Lower lobe of right lung (tissue), 2 donors: ENCODE measurements around the gene FZR1. TPM values are rescaled to one million over a fixed set of nuclear protein-coding genes. Genes with fewer than 3 reads are reported as not detected.

Experiments used
- ATAC-seq, 2 donors: fragments of 200-7000 bp; cut with Tn5 transposase; one replicate each; pipeline ENCODE4 v1.9.1; 2020 to 2022; ENCODE audit warnings: mild to moderate bottlenecking in 2 of 2, moderate library complexity in 2 of 2
- DNase-seq: peaks from one replicate; pipeline ENCODE4 v3.0.0-alpha.2; 2020
- H3K27ac ChIP-seq: fragments of 200-600 bp; one replicate; pipeline ENCODE4 v1.8.0; 2022
- H3K27me3 ChIP-seq: fragments of 200-600 bp; one replicate; pipeline ENCODE4 v1.8.0; 2022; ENCODE audit warnings: low read depth
- H3K36me3 ChIP-seq: fragments of 200-600 bp; one replicate; pipeline ENCODE4 v1.8.0; 2022; ENCODE audit warnings: mild to moderate bottlenecking
- H3K4me1 ChIP-seq: fragments of 200-600 bp; one replicate; pipeline ENCODE4 v1.8.0; 2022
- H3K4me3 ChIP-seq: fragments of 200-600 bp; one replicate; pipeline ENCODE4 v1.8.0; 2022; ENCODE audit warnings: mild to moderate bottlenecking
- H3K9me3 ChIP-seq: fragments of 200-600 bp; one replicate; pipeline ENCODE4 v1.8.0; 2022
- intact Hi-C: fragments of 100-400 bp; cut with DNase I; formaldehyde crosslinking; loops from one replicate; pipeline ENCODE4 v1.11.0; 2022
- long read RNA-seq: library from polyadenylated mRNA; unstranded; transcript quantifications from one replicate; pipeline ENCODE4 v2.0.0, GENCODE V29; 2021
- total RNA-seq: library from RNA; stranded (reverse); fragmentation: NEBNext Ultra II Directional; extraction: Animal tissue kit (Norgen Biotek cat#: 25700); gene quantifications from one replicate; pipeline ENCODE4 v1.2.1, GENCODE V29; 2021
- TF ChIP-seq, protein P1 (sequence below): fragments of 200-600 bp; IDR thresholded peaks from one replicate; pipeline ENCODE4 v1.8.0; 2022; ENCODE audit warnings: antibody characterized with exemption, mild to moderate bottlenecking
- donor health status: DM: no; HTN: yes; CAD: no; lungs with severe emphysema.

The FZR1 gene
- total RNA-seq = 34.1 TPM
- long read RNA-seq, full-length matches to known transcripts = 30 of 60 reads
- long read RNA-seq, partial matches to known transcripts = 5 of 60 reads
- long read RNA-seq, other reads (novel, unspliced or antisense) = 25 of 60 reads

DNA sequence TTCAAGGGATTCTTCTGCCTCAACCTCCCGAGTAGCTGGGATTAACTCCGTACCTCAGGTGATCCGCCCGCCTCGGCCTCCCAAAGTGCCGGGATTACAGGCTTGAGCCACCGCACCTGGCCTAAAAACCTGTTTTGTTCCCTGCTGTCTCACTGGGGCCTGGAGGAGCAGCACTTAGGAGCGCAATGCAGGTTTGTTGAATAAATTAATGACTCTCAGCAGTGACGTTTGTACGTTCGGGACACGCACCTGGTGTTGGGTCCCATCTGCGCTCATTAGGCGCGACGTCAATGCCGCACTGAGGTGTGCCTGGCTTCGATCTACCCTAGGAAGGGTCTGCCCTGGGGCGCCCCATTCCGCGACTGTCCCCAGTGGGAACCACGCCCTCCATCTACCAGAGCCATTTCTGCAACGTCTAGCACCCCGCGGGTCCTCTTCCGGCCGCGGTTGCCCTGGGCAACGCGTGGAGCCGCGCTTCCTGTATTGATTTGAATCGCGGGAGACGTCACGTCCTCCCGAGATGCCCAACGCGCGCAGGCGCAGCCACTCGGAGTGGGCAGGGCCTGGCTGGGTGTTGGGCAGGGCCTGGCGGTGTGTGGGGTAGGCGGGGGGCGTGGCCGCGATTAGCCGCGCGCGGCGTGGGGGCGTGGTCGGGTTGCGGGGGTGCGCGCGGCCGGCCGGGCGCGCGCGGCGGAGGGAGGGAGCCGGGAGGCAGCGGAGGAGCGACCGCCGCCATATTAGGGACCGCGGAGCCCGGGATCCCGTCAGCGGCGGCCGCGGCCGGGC is at the start of gene FZR1:
FZR1 (plus strand) TSS at position 714 of the 786 bp plus-strand sequence. CDS start 16,679 bp downstream, outside the sequence.
- intact Hi-C loops = no loop called here
- peak within 1 kb of the TSS; percentile 87 for H3K4me3 ChIP-seq
- H3K27ac ChIP-seq = peak within 1 kb of the TSS; percentile 88
- no peaks in the 10 kb centered on the region for H3K27me3 ChIP-seq
- no peaks in the 10 kb centered on the region for H3K9me3 ChIP-seq
- TF ChIP-seq, protein P1, sequence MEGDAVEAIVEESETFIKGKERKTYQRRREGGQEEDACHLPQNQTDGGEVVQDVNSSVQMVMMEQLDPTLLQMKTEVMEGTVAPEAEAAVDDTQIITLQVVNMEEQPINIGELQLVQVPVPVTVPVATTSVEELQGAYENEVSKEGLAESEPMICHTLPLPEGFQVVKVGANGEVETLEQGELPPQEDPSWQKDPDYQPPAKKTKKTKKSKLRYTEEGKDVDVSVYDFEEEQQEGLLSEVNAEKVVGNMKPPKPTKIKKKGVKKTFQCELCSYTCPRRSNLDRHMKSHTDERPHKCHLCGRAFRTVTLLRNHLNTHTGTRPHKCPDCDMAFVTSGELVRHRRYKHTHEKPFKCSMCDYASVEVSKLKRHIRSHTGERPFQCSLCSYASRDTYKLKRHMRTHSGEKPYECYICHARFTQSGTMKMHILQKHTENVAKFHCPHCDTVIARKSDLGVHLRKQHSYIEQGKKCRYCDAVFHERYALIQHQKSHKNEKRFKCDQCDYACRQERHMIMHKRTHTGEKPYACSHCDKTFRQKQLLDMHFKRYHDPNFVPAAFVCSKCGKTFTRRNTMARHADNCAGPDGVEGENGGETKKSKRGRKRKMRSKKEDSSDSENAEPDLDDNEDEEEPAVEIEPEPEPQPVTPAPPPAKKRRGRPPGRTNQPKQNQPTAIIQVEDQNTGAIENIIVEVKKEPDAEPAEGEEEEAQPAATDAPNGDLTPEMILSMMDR = peak; percentile 7
- peaks cover 18% of the 10 kb centered on the region for H3K36me3 ChIP-seq
- peaks cover 20% of the 10 kb centered on the region for H3K4me1 ChIP-seq
- ATAC-seq = peak; percentile 97 to 98
- DNase-seq = peak; percentile 99

DNA sequence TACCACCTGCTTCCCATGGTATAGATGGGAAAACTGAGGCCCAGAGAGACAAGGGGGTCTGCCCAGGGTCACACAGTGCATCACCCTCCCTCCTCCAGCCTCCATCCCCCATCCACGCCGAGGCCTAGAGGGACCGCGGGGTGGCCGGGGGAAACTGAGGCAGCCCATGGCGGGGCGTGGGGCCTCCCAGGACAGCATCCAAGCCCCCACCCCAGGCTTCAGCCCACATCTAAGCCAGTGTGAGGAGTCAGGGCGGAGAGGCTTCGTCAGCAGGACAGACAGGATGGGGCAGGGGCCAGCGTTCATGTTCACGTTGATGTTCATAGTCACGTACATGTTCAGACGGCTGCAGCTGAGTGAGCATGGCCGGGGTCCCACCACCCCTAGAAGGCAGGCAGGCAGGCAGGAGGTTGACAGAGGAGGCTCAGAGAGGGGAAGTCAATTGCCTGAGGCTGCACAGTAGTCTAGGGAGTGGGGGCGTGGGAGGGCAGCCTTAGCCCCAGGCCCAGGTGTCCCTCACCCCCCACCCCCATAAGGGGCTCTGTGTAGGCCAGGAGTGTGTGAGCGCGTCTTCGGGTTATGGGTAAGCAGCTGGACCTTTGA is 49.1 kb upstream of the FZR1 start:
- ATAC-seq = no peak
- Histone ChIP-seq H3K27ac (peak overlapping the region; percentile 77), H3K4me1 (peaks cover 35% of the 10 kb centered on the region), H3K4me3 (no peak overlapping the region), H3K9me3 (no peaks in the 10 kb centered on the region), H3K36me3 (peaks cover 58% of the 10 kb centered on the region), H3K27me3 (no peaks in the 10 kb centered on the region)
- no peak for DNase-seq
- intact Hi-C loops = no loop called here
- TF ChIP-seq, protein P1 = no peak

DNA sequence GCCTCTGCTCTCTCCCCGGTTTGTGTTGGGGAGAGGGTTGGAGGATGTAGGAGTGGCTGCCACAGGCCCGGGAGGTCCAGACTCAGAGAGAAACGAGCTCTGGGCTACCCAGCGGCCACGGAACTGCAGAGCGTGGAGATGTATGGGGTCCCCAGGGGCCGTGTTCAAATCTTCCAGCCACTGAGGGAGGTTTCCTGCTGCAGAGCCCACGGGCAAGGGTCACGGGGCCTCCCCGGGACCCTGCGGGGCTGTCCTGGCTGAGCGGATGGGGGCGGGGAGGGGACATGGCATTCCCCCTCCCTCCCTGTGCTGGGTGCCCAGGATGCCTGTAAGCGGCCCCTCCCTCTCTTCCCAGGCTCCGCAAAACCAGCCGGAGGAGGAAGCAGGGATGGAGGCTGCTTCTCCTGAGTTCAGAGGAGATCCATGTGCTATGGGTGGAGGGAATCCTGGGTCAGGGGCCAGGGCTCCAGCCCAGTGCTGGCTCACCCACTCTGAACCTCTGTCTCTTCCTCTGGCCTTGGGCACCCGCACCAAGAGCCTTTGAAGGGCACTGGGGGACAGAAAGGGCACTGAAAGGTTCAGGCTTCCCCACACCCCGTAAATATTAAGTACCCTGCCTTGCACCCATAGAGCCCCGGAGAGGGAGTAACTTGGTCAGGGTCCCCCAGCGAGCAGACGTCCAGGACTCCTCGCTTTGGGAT is 48.4 kb upstream of the FZR1 start:
- Histone ChIP-seq H3K9me3 (no peaks in the 10 kb centered on the region), H3K4me1 (peaks cover 35% of the 10 kb centered on the region), H3K27me3 (no peaks in the 10 kb centered on the region), H3K36me3 (peaks cover 56% of the 10 kb centered on the region), H3K27ac (peak overlapping the region; percentile 77), H3K4me3 (no peak overlapping the region)
- TF ChIP-seq, protein P1 = no peak
- ATAC-seq = no peak
- no peak for DNase-seq
- intact Hi-C loops = no loop called here

DNA sequence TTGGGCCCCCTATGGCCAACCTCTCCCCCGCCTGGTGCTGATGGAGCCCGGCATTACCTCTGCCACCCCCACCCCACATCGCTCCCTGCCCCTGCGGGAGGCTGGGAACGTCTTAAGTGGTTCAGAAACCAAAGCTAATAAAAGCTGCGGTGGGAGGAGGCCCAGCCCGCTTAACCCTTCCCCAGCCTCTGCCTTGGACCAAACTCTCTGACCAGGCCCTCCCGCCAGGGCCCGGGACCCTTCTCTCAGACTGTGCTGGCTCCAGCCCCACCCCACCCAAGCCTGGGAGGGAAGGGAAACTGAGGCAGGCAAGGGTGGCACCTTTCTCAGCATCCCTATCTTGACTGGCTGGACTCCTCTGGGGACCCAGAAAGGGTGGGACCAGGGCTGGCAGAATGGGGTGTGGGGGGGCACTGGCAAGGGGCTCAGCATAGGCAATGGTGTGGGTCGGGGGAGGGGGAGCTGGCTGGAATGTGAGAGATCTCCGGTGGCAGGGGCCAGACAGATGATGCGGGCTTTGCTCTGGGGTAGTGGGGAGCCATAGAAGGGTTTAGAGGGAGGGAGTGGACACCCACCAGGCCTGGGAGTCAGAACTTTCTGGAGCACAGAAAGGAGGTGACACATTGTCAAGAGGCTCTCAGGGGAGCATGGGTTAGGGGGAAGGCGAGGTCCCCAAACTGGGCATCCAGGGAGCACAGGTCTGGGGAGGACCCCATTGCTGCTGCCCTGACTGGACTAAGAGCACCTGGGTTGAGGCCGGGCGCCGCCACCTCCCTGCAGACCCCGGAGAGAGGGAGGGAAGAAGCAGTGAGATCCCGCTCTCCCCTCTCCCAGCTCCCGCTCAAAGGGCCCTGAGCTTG is 47.7 kb upstream of the FZR1 start:
- Histone ChIP-seq H3K4me3 (no peak overlapping the region), H3K27me3 (no peaks in the 10 kb centered on the region), H3K27ac (peak overlapping the region; percentile 77), H3K9me3 (no peaks in the 10 kb centered on the region), H3K36me3 (peaks cover 56% of the 10 kb centered on the region), H3K4me1 (peaks cover 35% of the 10 kb centered on the region)
- ATAC-seq (peak in 1 of 2 donors; percentile 2), DNase-seq (no peak)
- intact Hi-C loops = no loop called here
- TF ChIP-seq, protein P1 = no peak
